ENCODE data around the gene XPA.

DNA sequence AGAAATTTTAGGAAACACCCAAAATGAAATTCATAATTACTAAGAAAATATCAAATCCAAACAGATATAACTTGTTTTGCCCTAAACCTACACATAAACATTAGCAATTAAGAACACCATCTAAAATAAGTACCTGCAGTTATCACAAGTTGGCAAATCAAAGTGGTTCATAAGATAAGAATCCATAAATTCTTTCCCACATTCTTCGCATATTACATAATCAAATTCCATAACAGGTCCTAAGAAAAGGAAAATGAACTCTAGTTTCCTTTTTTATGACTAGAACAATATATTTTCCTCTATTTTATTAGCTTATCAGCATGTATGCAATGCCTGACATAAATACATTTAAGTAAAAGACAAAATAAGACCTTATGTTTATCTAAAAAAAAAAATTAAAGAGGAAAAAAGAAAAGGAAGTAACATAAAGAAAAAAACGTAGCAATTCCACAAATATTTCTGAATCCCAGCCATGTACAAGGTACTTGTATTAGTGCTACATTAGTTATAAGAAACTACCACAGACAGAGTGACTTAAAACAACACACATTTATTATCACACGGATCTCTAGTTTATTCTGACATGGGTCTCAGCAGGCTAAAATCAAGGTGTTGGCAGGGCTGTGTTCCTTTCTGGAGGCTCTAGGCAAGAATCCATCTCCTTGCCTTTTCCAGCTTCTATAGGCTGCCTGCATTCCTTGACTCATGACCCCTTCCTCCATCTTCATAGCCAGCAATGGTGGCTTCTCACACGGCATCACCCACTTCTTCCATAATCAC lies 7.5 kb downstream of the XPA start:
- TF ChIP-seq POLR2A (IDR thresholded peaks at IDR 0.05) (no peak), POLR2AphosphoS5 (IDR thresholded peaks at IDR 0.05) (no peak), EP300 (IDR thresholded peaks at IDR 0.05) (no peak)
- TF ChIP-seq, protein P1, sequence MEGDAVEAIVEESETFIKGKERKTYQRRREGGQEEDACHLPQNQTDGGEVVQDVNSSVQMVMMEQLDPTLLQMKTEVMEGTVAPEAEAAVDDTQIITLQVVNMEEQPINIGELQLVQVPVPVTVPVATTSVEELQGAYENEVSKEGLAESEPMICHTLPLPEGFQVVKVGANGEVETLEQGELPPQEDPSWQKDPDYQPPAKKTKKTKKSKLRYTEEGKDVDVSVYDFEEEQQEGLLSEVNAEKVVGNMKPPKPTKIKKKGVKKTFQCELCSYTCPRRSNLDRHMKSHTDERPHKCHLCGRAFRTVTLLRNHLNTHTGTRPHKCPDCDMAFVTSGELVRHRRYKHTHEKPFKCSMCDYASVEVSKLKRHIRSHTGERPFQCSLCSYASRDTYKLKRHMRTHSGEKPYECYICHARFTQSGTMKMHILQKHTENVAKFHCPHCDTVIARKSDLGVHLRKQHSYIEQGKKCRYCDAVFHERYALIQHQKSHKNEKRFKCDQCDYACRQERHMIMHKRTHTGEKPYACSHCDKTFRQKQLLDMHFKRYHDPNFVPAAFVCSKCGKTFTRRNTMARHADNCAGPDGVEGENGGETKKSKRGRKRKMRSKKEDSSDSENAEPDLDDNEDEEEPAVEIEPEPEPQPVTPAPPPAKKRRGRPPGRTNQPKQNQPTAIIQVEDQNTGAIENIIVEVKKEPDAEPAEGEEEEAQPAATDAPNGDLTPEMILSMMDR (IDR thresholded peaks at IDR 0.05): no peak
